ENCODE measurements around the gene HDAC7.

GRCh38 chr12:47862167-47862750 is 42.6 kb upstream of the HDAC7 start:
- TF ChIP-seq EZH2phosphoT487 (IDR thresholded peaks at IDR 0.05; ENCODE audit: unreplicated experiment) = no peak
- TF ChIP-seq CTCF (conservative IDR thresholded peaks at IDR 0.05; ENCODE audit: low read depth in 2 of 2) = no peak
- no peak for TF ChIP-seq POLR2AphosphoS5 (IDR thresholded peaks at IDR 0.05; ENCODE audit: low read depth)
- TF ChIP-seq REST (IDR thresholded peaks at IDR 0.05; ENCODE audit: unreplicated experiment) = no peak

Measured in GM23338 (cell line).